Activated CD4-positive, alpha-beta T cell treated with anti-CD3 and anti-CD28 coated beads for 36 hours (primary cell): Measurements from ENCODE around the gene SLC26A8. TPM values are rescaled to one million over a fixed set of nuclear protein-coding genes. Genes with fewer than 3 reads are reported as not detected.
"Not testable (repeated sequence)": the region's sequence is repeated elsewhere in the genome, so short reads cannot be mapped to it uniquely, and the experiment has no call there.

ENCODE experiments used
- ATAC-seq: fragments of 200-7000 bp; cut with Tn5 transposase; one replicate; pipeline ENCODE4 v1.10.0; 2021; ENCODE audit warnings: mild to moderate bottlenecking, moderate library complexity
- CTCF ChIA-PET: fragments of 350-600 bp; sonication (Branson Sonifier 250); formaldehyde crosslinking; loops from one replicate; lab custom pipeline; 2021; ENCODE audit warnings: antibody characterized with exemption; lab: Charles Lee
- POLR2A ChIA-PET: fragments of 350-600 bp; sonication (Branson Sonifier 250); formaldehyde crosslinking; loops from one replicate; lab custom pipeline; 2021; ENCODE audit warnings: antibody characterized with exemption, inconsistent platforms; lab: Charles Lee
- DNase-seq: peaks from one replicate; pipeline ENCODE4 v3.0.0-alpha.2; 2020
- H3K27ac Mint-ChIP-seq: one replicate; pipeline ENCODE4 v1.8.0; 2021; ENCODE audit warnings: mixed read lengths
- H3K27me3 Mint-ChIP-seq: one replicate; pipeline ENCODE4 v1.8.0; 2021; ENCODE audit warnings: mixed read lengths
- H3K36me3 Mint-ChIP-seq: one replicate; pipeline ENCODE4 v1.8.0; 2021; ENCODE audit warnings: low read depth, mixed read lengths
- H3K4me1 Mint-ChIP-seq: one replicate; pipeline ENCODE4 v1.8.0; 2021; ENCODE audit warnings: mixed read lengths
- H3K4me3 Mint-ChIP-seq: one replicate; pipeline ENCODE4 v1.8.0; 2021; ENCODE audit warnings: mild to moderate bottlenecking, moderate library complexity, mixed read lengths
- H3K9me3 Mint-ChIP-seq: one replicate; pipeline ENCODE4 v1.8.0; 2021; ENCODE audit warnings: low read depth, mixed read lengths
- intact Hi-C, 2 experiments: fragments of 100-400 bp; cut with DNase I in 1 of 2; cut with micrococcal nuclease in 1 of 2; formaldehyde crosslinking; loops; one replicate each; pipeline versions ENCODE4 v1.14.2 to v1.15.1; 2022 to 2024; cut with DNase I, micrococcal nuclease
- total RNA-seq, 2 experiments: library from RNA; stranded (reverse); gene quantifications; one replicate each; pipeline ENCODE4 v1.2.3, GENCODE V29; 2021

Gene SLC26A8
- total RNA-seq, 2 experiments from 2014 or later: not detected

GRCh38 chr6:36000451-36000850, 24.0 kb downstream of the SLC26A8 start:
- Mint-ChIP-seq H3K4me1 (no peaks in the 10 kb centered on the region), H3K27ac (no peak overlapping the region), H3K4me3 (no peak overlapping the region), H3K36me3 (no peaks in the 10 kb centered on the region), H3K9me3 (no peaks in the 10 kb centered on the region), H3K27me3 (no peaks in the 10 kb centered on the region)
- ATAC-seq: no peak
- CTCF ChIA-PET: interaction anchor here (1.0 kb wide), 1 partner anchor 95 kb away, joined by 5 read pairs; no protein-coding TSS in a partner anchor
- POLR2A ChIA-PET: no interaction called here
- intact Hi-C loops: no loop called here
- no peak for DNase-seq

- CTCF ChIA-PET: no interaction called here
- Mint-ChIP-seq H3K36me3 (no peaks in the 10 kb centered on the region), H3K4me3 (no peak overlapping the region), H3K4me1 (no peaks in the 10 kb centered on the region), H3K27ac (no peak overlapping the region), H3K27me3 (no peaks in the 10 kb centered on the region), H3K9me3 (no peaks in the 10 kb centered on the region)
- intact Hi-C loops: no loop called here
- ATAC-seq (no peak), DNase-seq (no peak)
- POLR2A ChIA-PET: interaction anchor here (0.6 kb wide), 1 partner anchor 329 kb away, joined by 7 read pairs; no protein-coding TSS in a partner anchor
Observed at GRCh38 chr6:35993150-35993549, 31.3 kb downstream of the SLC26A8 start.

- POLR2A ChIA-PET: interaction anchor here (0.5 to 0.6 kb wide), 2 partner anchors 92 to 1975 kb away, joined by 3 read pairs; no protein-coding TSS in a partner anchor
- H3K27ac Mint-ChIP-seq, DNase-seq, H3K27me3 Mint-ChIP-seq, H3K36me3 Mint-ChIP-seq, H3K9me3 Mint-ChIP-seq, ATAC-seq, intact Hi-C loops, H3K4me3 Mint-ChIP-seq, H3K4me1 Mint-ChIP-seq: not testable (repeated sequence)
- CTCF ChIA-PET: interaction anchor here (0.6 kb wide), 1 partner anchor 63 kb away, joined by 3 read pairs; no protein-coding TSS in a partner anchor
Observed at GRCh38 chr6:35988047-35988446, 36.4 kb downstream of the SLC26A8 start.

GRCh38 chr6:35984701-35985100, 39.7 kb downstream of the SLC26A8 start:
- Mint-ChIP-seq H3K27ac (no peak overlapping the region), H3K9me3 (no peaks in the 10 kb centered on the region), H3K36me3 (no peaks in the 10 kb centered on the region), H3K27me3 (peaks cover 2% of the 10 kb centered on the region), H3K4me3 (no peak overlapping the region), H3K4me1 (no peaks in the 10 kb centered on the region)
- DNase-seq (no peak), ATAC-seq (no peak)
- CTCF ChIA-PET: no interaction called here
- POLR2A ChIA-PET: interaction anchor here (0.7 kb wide), 1 partner anchor 59 kb away, joined by 3 read pairs; no protein-coding TSS in a partner anchor
- intact Hi-C loops: no loop called here

- H3K27ac Mint-ChIP-seq: no peak overlapping the region
- H3K4me1 Mint-ChIP-seq: no peaks in the 10 kb centered on the region
- no peak for DNase-seq
- ATAC-seq: no peak
- H3K27me3 Mint-ChIP-seq: peaks cover 2% of the 10 kb centered on the region
- no peak overlapping the region for H3K4me3 Mint-ChIP-seq
- intact Hi-C loops: no loop called here
- ChIA-PET CTCF (interaction anchor here (0.7 to 1.1 kb wide), 2 partner anchors 15 to 1371 kb away, joined by 3 read pairs; no protein-coding TSS in a partner anchor), POLR2A (no interaction called here)
- no peaks in the 10 kb centered on the region for H3K36me3 Mint-ChIP-seq
- no peaks in the 10 kb centered on the region for H3K9me3 Mint-ChIP-seq
Observed at GRCh38 chr6:35980991-35981645, 43.3 kb downstream of the SLC26A8 start.

- POLR2A ChIA-PET, intact Hi-C loops, H3K9me3 Mint-ChIP-seq, H3K27ac Mint-ChIP-seq, H3K27me3 Mint-ChIP-seq, DNase-seq, H3K4me1 Mint-ChIP-seq, H3K4me3 Mint-ChIP-seq, H3K36me3 Mint-ChIP-seq, ATAC-seq: not testable (repeated sequence)
- CTCF ChIA-PET: interaction anchor here (0.6 kb wide), 1 partner anchor 99 kb away, joined by 3 read pairs; no protein-coding TSS in a partner anchor
Observed at GRCh38 chr6:35980126-35980525, 44.3 kb downstream of the SLC26A8 start.

- ATAC-seq: no peak
- intact Hi-C loops: no loop called here
- DNase-seq: no peak
- no peaks in the 10 kb centered on the region for H3K36me3 Mint-ChIP-seq
- H3K9me3 Mint-ChIP-seq: no peaks in the 10 kb centered on the region
- no peak overlapping the region for H3K27ac Mint-ChIP-seq
- peaks cover 8% of the 10 kb centered on the region for H3K4me1 Mint-ChIP-seq
- POLR2A ChIA-PET: no interaction called here
- CTCF ChIA-PET: interaction anchor here (0.7 kb wide), 1 partner anchor 384 kb away, joined by 3 read pairs; no protein-coding TSS in a partner anchor
- H3K27me3 Mint-ChIP-seq: peaks cover 2% of the 10 kb centered on the region
- H3K4me3 Mint-ChIP-seq: no peak overlapping the region
Observed at GRCh38 chr6:35977308-35977707, 47.1 kb downstream of the SLC26A8 start.

- no peak overlapping the region for H3K4me3 Mint-ChIP-seq
- H3K27me3 Mint-ChIP-seq: no peaks in the 10 kb centered on the region
- intact Hi-C loops: no loop called here
- H3K9me3 Mint-ChIP-seq: no peaks in the 10 kb centered on the region
- POLR2A ChIA-PET: no interaction called here
- H3K27ac Mint-ChIP-seq: peak overlapping the region; percentile 2
- CTCF ChIA-PET: interaction anchor here (0.8 kb wide), 3 partner anchors 180 to 809 kb away, joined by 3 to 6 read pairs (median 3); no protein-coding TSS in a partner anchor
- DNase-seq (peak; percentile 67), ATAC-seq (peak; percentile 97)
- no peaks in the 10 kb centered on the region for H3K36me3 Mint-ChIP-seq
- H3K4me1 Mint-ChIP-seq: peaks cover 10% of the 10 kb centered on the region
Observed at GRCh38 chr6:35973670-35974222, 50.7 kb downstream of the SLC26A8 start.

GRCh38 chr6:35972471-35973367, 51.7 kb downstream of the SLC26A8 start:
- ChIA-PET POLR2A (no interaction called here), CTCF (interaction anchor here (0.8 kb wide), 2 partner anchors 181 to 808 kb away, joined by 3 to 6 read pairs; no protein-coding TSS in a partner anchor)
- Mint-ChIP-seq H3K4me1 (peaks cover 10% of the 10 kb centered on the region), H3K27me3 (no peaks in the 10 kb centered on the region), H3K36me3 (no peaks in the 10 kb centered on the region), H3K27ac (no peak overlapping the region), H3K4me3 (no peak overlapping the region), H3K9me3 (no peaks in the 10 kb centered on the region)
- no peak for DNase-seq
- intact Hi-C loops: no loop called here
- no peak for ATAC-seq

- Mint-ChIP-seq H3K36me3 (no peaks in the 10 kb centered on the region), H3K27me3 (peaks cover 2% of the 10 kb centered on the region), H3K27ac (no peak overlapping the region), H3K4me3 (no peak overlapping the region), H3K9me3 (no peaks in the 10 kb centered on the region), H3K4me1 (peaks cover 10% of the 10 kb centered on the region)
- intact Hi-C loops: no loop called here
- no peak for DNase-seq
- ChIA-PET POLR2A (interaction anchor here (0.8 to 1.0 kb wide), 2 partner anchors 152 to 332 kb away, joined by 3 read pairs; no protein-coding TSS in a partner anchor), CTCF (interaction anchor here (1.1 kb wide), 1 partner anchor 330 kb away, joined by 3 read pairs; no protein-coding TSS in a partner anchor)
- no peak for ATAC-seq
Observed at GRCh38 chr6:35970181-35970580, 54.3 kb downstream of the SLC26A8 start.

- DNase-seq: no peak
Observed at GRCh38 chr6:35969646-35970045, 54.8 kb downstream of the SLC26A8 start.

More at GRCh38 chr6:35969646-35970045, 54.8 kb downstream of the SLC26A8 start:
- Mint-ChIP-seq H3K27me3 (peaks cover 2% of the 10 kb centered on the region), H3K27ac (no peak overlapping the region), H3K36me3 (no peaks in the 10 kb centered on the region), H3K4me1 (peaks cover 10% of the 10 kb centered on the region), H3K9me3 (no peaks in the 10 kb centered on the region), H3K4me3 (no peak overlapping the region)
- intact Hi-C loops: no loop called here
- ChIA-PET CTCF (interaction anchor here (1.1 kb wide), 1 partner anchor 331 kb away, joined by 3 read pairs; no protein-coding TSS in a partner anchor), POLR2A (no interaction called here)
- ATAC-seq: no peak
